HepG2 (cell line): ENCODE results near the gene NUTF2. TPM values are rescaled to one million over a fixed set of nuclear protein-coding genes. Genes with fewer than 3 reads are reported as not detected.

Experiments used
- AGO2 ChIP-seq: fragments of 200-400 bp; formaldehyde crosslinking; optimal IDR thresholded peaks from 2 replicates; pipeline ENCODE3; 2017; ENCODE audit warnings: mild to moderate bottlenecking, low read depth, low read length, moderate library complexity
- ATF1 ChIP-seq: IDR thresholded peaks from 2 replicates; pipeline ENCODE4 v1.6.1; 2016; ENCODE audit warnings: mild to moderate bottlenecking, control low read depth
- CBX2 ChIP-seq, 2 experiments: fragments of 200-600 bp in 1 of 2; sonication (generic); formaldehyde crosslinking in 1 of 2; IDR thresholded peaks; 2 replicates each; pipeline versions ENCODE4 v1.7.0 to v1.8.1; 2018 to 2022; ENCODE audit warnings: low read depth in 2 of 2, low read length in 1 of 2, mild to moderate bottlenecking in 1 of 2, missing genetic modification reagents in 1 of 2
- CCAR2 ChIP-seq: fragments of 200-400 bp; formaldehyde crosslinking; optimal IDR thresholded peaks from 2 replicates; pipeline ENCODE3; 2018; ENCODE audit warnings: low read depth, mild to moderate bottlenecking, low read length, moderate library complexity
- CREM ChIP-seq, 2 experiments: sonication (generic) in 1 of 2; formaldehyde crosslinking in 1 of 2; IDR thresholded peaks; 2 replicates each; pipeline versions ENCODE4 v1.4.0 to v1.6.1; 2016 to 2020; ENCODE audit warnings: antibody characterized with exemption in 1 of 2, mild to moderate bottlenecking in 1 of 2, missing genetic modification reagents in 1 of 2
- FOSL2 ChIP-seq: sonication (generic); formaldehyde crosslinking; IDR thresholded peaks from 2 replicates; pipeline ENCODE4 v1.4.0; 2020; ENCODE audit warnings: missing genetic modification reagents
- PAF1 ChIP-seq: IDR thresholded peaks from 2 replicates; pipeline ENCODE4 v1.6.1; 2016; ENCODE audit warnings: missing genetic modification reagents, missing compliant biosample characterization
- RARA ChIP-seq: IDR thresholded peaks from 2 replicates; pipeline ENCODE4 v1.6.1; 2016; ENCODE audit warnings: missing genetic modification reagents, missing compliant biosample characterization
- RXRA ChIP-seq: sonication (generic); formaldehyde crosslinking; IDR thresholded peaks from 2 replicates; pipeline ENCODE4 v1.5.1; 2020; ENCODE audit warnings: missing genetic modification reagents
- SALL1 ChIP-seq: sonication (generic); formaldehyde crosslinking; IDR thresholded peaks from 2 replicates; pipeline ENCODE4 v1.8.0; 2022; ENCODE audit warnings: mild to moderate bottlenecking, missing genetic modification reagents
- YEATS4 ChIP-seq: sonication (generic); formaldehyde crosslinking; IDR thresholded peaks from 2 replicates; pipeline ENCODE4 v1.4.0; 2020; ENCODE audit warnings: missing genetic modification reagents, borderline replicate concordance
- ZFP82 ChIP-seq: sonication (generic); formaldehyde crosslinking; IDR thresholded peaks from 2 replicates; pipeline ENCODE4 v1.5.1; 2020; ENCODE audit warnings: mild to moderate bottlenecking, missing genetic modification reagents, borderline replicate concordance
- ZKSCAN5 ChIP-seq: sonication (generic); formaldehyde crosslinking; IDR thresholded peaks from 2 replicates; pipeline ENCODE4 v1.5.1; 2020; ENCODE audit warnings: mild to moderate bottlenecking, missing genetic modification reagents
- ZNF143 ChIP-seq: sonication (generic); formaldehyde crosslinking; IDR thresholded peaks from 2 replicates; pipeline ENCODE4 v1.4.0; 2020; ENCODE audit warnings: missing genetic modification reagents
- ZNF460 ChIP-seq: sonication (generic); formaldehyde crosslinking; IDR thresholded peaks from 2 replicates; pipeline ENCODE4 v1.5.1; 2020; ENCODE audit warnings: missing genetic modification reagents, mild to moderate bottlenecking, borderline replicate concordance
- ZNF703 ChIP-seq: sonication (generic); formaldehyde crosslinking; IDR thresholded peaks from 2 replicates; pipeline ENCODE4 v1.5.1; 2020; ENCODE audit warnings: missing genetic modification reagents, mild to moderate bottlenecking, moderate library complexity, borderline replicate concordance
- ZNF775 ChIP-seq: sonication (generic); formaldehyde crosslinking; IDR thresholded peaks from 2 replicates; pipeline ENCODE4 v1.4.0; 2020; ENCODE audit warnings: missing genetic modification reagents, mild to moderate bottlenecking, moderate library complexity, borderline replicate concordance
- ZNF790 ChIP-seq: sonication (generic); formaldehyde crosslinking; IDR thresholded peaks from 2 replicates; pipeline ENCODE4 v1.8.0; 2022; ENCODE audit warnings: missing genetic modification reagents, mild to moderate bottlenecking, borderline replicate concordance
- polyA plus RNA-seq, 8 experiments: library from polyadenylated mRNA; depleted of rRNA in 3 of 8; stranded (reverse) in 7 of 8; unstranded in 1 of 8; fragments of >200 nt; fragmentation: Illumina TruSeq in 4 of 8; extraction: Trizol in 4 of 8; gene quantifications; 2 replicates each; pipeline versions ENCODE4 v1.2.1 to v1.2.3, GENCODE V29; 2011 to 2016; ENCODE audit warnings: low read depth in 4 of 8, missing spikeins in 1 of 8, mixed read lengths in 1 of 8; ENCODE audit not compliant: insufficient read depth in 1 of 8
- total RNA-seq, 5 experiments: library from RNA; depleted of rRNA; stranded (reverse); fragments of >200 nt; fragmentation: Illumina TruSeq; extraction: Trizol; gene quantifications; 2 replicates each; pipeline ENCODE4 v1.2.3, GENCODE V29; 2016; ENCODE audit warnings: low read depth in 1 of 5
- TF ChIP-seq, protein P1 (sequence below): sonication (generic); formaldehyde crosslinking; IDR thresholded peaks from 2 replicates; pipeline ENCODE4 v1.8.1; 2022; ENCODE audit warnings: low read depth, mild to moderate bottlenecking, missing genetic modification reagents
- TF ChIP-seq, protein P2 (sequence below): sonication (generic); formaldehyde crosslinking; IDR thresholded peaks from 2 replicates; pipeline ENCODE4 v1.5.0; 2020; ENCODE audit warnings: missing genetic modification reagents
- TF ChIP-seq, protein P3 (sequence below): sonication (generic); formaldehyde crosslinking; IDR thresholded peaks from 2 replicates; pipeline ENCODE4 v1.4.0; 2020; ENCODE audit warnings: mild to moderate bottlenecking, missing genetic modification reagents
- TF ChIP-seq, protein P4 (sequence below): sonication (generic); formaldehyde crosslinking; IDR thresholded peaks from 2 replicates; pipeline ENCODE4 v1.4.0; 2020; ENCODE audit warnings: mild to moderate bottlenecking, missing genetic modification reagents

Gene NUTF2
- total and polyA plus RNA-seq, 2 of the 13 experiments (the other 11 are each of a cell fraction or from before 2014, with no cell fraction given) = 168 to 214 TPM

DNA sequence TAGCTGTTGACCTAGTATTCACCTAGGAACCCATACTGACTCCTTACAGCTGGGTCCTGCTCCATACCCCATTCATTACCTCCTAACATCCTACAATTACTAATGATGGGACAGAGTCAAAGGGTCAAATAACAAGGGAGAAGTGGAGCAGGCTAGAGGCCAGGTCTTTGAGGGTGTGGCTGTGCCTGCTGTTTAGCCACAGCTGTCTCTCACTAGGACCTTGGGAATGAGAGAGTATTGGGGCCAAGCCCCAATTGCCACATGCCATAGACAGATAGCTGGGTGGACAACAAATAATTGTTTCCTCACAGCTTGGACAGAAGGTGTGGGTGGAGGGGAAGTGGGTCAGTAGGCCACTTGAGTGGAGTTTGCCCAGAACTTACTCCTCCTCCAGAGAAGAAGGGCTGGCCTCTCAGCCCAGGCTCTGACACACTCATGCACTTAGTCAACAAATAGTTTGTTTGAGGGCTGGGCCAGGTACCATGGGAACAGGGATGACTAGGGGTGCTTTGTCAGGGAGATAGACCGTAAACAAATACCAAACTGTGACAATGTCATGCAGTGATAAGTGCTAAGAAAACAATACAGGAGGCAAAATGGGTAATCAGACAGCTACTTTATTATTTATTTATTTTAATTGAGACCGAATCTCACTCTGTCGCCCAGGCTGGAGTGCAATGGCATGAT is 11.0 kb downstream of the NUTF2 start (continued):
- TF ChIP-seq, protein P1, sequence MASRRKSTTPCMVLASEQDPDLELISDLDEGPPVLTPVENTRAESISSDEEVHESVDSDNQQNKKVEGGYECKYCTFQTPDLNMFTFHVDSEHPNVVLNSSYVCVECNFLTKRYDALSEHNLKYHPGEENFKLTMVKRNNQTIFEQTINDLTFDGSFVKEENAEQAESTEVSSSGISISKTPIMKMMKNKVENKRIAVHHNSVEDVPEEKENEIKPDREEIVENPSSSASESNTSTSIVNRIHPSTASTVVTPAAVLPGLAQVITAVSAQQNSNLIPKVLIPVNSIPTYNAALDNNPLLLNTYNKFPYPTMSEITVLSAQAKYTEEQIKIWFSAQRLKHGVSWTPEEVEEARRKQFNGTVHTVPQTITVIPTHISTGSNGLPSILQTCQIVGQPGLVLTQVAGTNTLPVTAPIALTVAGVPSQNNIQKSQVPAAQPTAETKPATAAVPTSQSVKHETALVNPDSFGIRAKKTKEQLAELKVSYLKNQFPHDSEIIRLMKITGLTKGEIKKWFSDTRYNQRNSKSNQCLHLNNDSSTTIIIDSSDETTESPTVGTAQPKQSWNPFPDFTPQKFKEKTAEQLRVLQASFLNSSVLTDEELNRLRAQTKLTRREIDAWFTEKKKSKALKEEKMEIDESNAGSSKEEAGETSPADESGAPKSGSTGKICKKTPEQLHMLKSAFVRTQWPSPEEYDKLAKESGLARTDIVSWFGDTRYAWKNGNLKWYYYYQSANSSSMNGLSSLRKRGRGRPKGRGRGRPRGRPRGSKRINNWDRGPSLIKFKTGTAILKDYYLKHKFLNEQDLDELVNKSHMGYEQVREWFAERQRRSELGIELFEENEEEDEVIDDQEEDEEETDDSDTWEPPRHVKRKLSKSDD (CRISPR knock-in tag) = no peak
- TF ChIP-seq ZNF460 (no peak), SALL1 (peak; percentile 78), ZNF143 (peak; percentile 22; the same call in 1 of the 2 replicates), ZNF775 (CRISPR knock-in tag) (no peak), RARA (CRISPR knock-in tag) (peak; percentile 81), PAF1 (no peak), ZNF703 (CRISPR knock-in tag) (no peak), CREM (IDR thresholded peaks at IDR 0.05) (peak; percentile 51; the same call in 1 of the 2 replicates), CREM (CRISPR knock-in tag; IDR thresholded peaks at IDR 0.05) (no peak), CBX2 (IDR thresholded peaks at IDR 0.05; ENCODE audit: low read depth, low read length) (no peak), CBX2 (CRISPR knock-in tag; IDR thresholded peaks at IDR 0.05; ENCODE audit: low read depth) (no peak), FOSL2 (CRISPR knock-in tag) (peak; percentile 87), RXRA (CRISPR knock-in tag) (peak; percentile 59; the same call in 1 of the 2 replicates), CCAR2 (no peak), YEATS4 (CRISPR knock-in tag) (no peak), AGO2 (no peak), ATF1 (CRISPR knock-in tag) (no peak), ZNF790 (CRISPR knock-in tag) (no peak), ZFP82 (CRISPR knock-in tag) (no peak), ZKSCAN5 (CRISPR knock-in tag) (no peak)
- TF ChIP-seq, protein P2, sequence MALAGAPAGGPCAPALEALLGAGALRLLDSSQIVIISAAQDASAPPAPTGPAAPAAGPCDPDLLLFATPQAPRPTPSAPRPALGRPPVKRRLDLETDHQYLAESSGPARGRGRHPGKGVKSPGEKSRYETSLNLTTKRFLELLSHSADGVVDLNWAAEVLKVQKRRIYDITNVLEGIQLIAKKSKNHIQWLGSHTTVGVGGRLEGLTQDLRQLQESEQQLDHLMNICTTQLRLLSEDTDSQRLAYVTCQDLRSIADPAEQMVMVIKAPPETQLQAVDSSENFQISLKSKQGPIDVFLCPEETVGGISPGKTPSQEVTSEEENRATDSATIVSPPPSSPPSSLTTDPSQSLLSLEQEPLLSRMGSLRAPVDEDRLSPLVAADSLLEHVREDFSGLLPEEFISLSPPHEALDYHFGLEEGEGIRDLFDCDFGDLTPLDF (CRISPR knock-in tag) = no peak
- TF ChIP-seq, protein P3, sequence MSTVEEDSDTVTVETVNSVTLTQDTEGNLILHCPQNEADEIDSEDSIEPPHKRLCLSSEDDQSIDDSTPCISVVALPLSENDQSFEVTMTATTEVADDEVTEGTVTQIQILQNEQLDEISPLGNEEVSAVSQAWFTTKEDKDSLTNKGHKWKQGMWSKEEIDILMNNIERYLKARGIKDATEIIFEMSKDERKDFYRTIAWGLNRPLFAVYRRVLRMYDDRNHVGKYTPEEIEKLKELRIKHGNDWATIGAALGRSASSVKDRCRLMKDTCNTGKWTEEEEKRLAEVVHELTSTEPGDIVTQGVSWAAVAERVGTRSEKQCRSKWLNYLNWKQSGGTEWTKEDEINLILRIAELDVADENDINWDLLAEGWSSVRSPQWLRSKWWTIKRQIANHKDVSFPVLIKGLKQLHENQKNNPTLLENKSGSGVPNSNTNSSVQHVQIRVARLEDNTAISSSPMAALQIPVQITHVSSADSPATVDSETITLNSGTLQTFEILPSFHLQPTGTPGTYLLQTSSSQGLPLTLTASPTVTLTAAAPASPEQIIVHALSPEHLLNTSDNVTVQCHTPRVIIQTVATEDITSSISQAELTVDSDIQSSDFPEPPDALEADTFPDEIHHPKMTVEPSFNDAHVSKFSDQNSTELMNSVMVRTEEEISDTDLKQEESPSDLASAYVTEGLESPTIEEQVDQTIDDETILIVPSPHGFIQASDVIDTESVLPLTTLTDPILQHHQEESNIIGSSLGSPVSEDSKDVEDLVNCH (CRISPR knock-in tag) = no peak
- TF ChIP-seq, protein P4, sequence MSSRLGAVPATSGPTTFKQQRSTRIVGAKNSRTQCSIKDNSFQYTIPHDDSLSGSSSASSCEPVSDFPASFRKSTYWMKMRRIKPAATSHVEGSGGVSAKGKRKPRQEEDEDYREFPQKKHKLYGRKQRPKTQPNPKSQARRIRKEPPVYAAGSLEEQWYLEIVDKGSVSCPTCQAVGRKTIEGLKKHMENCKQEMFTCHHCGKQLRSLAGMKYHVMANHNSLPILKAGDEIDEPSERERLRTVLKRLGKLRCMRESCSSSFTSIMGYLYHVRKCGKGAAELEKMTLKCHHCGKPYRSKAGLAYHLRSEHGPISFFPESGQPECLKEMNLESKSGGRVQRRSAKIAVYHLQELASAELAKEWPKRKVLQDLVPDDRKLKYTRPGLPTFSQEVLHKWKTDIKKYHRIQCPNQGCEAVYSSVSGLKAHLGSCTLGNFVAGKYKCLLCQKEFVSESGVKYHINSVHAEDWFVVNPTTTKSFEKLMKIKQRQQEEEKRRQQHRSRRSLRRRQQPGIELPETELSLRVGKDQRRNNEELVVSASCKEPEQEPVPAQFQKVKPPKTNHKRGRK = no peak
